GM04503 (cell line): ENCODE measurements around the gene OR10C1.

Experiments used
- DNase-seq: peaks from one replicate; pipeline ENCODE4 v3.0.0-alpha.2; 2012; ENCODE audit warnings: low read depth

OR10C1 gene

DNA sequence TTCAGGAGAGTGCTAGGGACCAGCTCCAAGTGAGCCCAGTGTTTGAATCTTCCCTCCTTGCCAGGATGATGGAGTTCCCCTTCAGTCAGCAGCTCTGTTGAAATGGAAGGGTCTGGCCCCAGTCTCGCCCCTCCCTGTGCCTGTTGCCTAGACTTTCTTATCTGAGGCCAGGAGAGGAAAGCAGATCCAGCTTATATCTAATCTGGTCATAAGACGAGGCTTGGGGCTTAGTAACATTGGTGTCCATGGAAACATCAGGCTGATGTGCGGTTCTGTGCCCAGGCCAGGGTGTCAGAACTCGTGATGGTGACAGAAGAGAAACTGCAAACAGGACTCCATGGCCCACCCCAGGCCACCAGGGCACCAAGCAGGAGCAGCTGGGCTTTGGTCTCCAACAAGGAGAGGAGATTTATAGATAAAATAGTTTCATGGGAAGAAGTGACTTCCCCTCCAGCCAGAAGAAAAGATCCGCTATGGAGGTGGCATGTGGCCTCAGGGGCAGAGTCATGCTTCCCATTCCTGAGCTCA, 38.9 kb downstream of the OR10C1 start:
- DNase-seq = no peak

DNA sequence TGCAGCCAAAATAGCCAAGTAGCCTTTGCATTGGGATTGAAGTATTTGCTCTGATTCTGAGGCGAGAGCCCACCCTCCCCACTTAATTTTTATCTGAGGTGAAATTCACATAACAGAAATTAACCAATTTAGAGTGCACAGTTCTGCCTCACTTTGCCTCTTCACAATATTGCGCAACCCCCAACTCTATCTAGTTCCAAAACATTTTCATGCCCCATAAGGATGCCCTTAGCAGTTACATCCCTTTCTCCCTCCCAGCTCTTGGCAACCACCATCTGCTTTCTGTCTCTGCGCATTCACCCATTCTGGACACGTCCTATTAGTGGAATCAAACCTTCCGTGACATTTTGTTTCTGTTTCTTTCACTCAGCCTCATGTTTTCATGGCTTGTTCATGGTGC, 39.6 kb downstream of the OR10C1 start:
- DNase-seq = no peak

DNA sequence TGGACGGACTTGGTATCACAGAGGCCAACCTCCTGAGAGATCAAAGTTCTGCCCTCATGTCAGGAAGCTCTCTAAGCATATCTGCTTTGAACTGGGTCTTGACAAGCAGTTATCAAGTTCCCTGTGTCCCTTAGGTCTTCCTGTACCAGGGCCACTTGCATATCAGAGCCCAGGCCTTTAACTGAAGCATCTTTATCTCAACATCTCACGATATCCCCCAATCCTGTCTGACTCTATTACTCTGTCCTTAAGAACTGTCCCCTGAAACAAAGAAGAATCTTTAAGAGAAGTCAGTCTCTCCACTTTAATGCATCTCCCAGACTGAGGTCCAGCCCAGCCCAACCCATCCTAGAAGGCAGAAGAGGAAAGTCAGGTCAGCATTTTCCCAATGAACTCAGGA, 40.5 kb downstream of the OR10C1 start:
- no peak for DNase-seq

DNA sequence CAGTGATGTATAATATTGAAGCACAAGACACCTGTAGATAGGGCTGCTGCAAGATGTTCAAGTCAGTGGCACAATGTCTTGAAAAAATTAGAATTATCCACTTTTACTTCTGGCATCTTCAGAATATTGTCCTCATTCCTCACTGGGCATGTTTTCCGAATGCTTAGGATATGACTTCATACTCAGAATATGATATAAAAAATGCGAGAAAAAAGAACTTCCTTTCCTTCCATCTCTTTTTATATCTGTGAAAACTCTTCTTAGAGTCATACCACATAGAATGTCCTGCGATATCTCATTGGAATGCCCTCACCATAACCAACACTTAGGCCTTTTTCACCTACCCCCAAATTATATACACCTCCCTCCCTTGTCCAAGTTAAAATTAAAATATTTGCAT, 44.1 kb downstream of the OR10C1 start:
- no peak for DNase-seq

DNA sequence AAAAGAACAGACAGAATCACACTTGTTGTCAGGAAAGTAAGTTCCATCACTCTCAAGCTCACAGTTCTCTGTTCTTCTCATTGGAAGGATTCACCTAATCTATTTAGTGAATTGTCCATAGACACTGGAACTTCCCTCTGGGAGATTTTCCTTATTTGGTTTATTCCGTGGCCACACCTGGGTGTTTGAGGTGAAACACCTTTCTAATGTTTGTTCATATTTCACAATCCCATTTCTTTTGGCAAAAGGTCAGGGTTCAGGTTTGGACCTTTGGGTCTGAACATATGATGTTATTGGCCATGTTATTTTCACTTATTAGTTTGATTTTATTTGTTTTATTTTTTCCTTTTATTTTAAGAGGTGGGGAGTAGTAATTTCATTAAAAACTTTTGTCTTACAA, 44.6 kb downstream of the OR10C1 start:
- DNase-seq = no peak

DNA sequence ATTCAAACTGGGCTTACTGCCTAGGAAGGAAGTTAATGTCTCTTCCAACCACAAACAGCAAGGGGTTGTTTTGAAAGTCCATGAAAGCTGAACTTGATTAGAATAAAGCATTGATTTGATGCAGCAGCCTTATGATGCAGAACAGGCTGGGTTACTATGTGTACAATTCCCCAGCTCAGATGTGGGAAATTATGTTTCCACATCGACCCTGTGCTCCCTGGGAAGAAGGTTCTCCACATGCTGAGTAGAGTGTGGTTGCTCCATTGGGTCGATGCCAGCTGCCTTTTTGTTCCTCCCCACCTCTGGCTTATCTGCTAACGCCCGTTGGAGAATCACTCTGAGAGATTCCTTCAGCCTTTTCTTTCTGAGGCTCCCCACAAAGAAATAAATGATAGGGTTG, 47.5 kb downstream of the OR10C1 start:
- DNase-seq = no peak

DNA sequence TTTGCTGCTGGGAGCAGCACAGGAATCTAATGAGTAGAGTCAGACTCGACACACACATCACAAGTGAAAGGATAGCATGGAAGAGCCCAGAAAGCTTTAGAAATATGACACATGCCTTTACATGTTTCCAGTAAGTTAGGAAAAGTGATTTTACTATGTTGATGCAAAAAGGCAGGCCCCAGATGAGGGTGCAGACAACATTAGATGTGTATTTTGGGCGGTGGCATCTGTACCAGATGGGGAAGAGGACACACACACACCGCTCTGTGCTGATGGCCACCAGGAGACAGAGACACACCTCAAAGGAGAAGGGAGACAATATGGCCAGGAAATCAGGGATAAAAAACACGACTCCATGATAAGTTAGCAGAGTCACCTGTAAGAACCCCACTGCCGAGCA, 48.0 kb downstream of the OR10C1 start:
- no peak for DNase-seq

DNA sequence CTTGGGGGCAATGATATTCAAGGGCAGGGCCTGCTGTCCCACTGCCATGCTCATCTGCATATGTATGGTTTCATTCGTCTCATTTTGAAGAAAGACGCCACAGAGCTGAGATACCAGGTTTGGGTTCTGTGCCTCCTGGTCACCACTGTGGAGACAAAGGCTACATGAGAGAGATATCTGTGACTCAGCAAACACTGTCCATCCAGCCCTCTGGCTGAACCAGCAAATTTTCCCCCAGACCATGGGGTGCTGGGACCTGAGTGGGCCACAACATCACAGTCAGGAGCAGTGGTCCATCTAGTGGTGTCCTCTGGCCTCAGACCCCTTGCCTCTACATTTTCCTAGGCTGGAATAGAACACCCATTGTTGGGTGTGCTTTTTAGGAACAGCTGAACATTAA, 48.6 kb downstream of the OR10C1 start, which contains the start of gene MAS1L:
Gene MAS1L, minus strand, starts transcription at position 297 of the 400 bp plus-strand sequence. Its CDS starts 54 bp downstream, at position 243.
- DNase-seq = no peak

DNA sequence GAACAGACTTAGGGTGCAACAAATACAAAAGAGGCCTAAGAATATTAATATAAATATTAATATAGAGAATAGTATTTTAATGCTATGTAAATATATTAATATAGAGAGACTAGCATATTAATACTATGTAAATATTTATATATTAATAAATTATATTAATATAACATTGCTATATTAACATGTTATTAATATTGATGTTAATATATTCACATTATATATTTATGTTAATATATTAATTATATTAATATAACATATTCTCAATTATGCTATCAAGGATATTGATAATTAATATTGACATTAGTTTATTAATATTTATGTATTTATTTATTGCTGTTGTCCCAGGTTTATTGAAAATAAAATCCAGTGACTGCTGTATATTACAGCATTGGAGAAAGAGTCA, 49.8 kb downstream of the OR10C1 start:
- DNase-seq = no peak

DNA sequence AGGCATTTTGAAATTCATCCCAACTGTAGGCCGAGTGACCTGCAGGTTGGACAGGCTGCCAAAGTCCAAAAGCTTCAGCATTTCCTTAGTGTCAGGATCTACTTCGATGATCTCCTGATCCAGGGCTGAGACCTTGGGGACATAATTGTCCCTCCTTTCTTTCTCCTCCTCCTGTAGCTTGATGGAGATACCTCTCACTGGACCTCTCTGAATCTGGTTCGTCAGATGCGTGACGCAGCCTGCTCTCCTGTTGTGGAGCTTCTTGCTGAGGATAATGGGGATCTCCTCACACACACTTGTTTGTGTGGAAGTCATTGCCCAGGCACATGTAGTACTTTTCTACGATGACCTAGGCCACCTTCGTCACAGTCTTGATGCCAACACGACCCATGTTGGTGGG, 50.2 kb downstream of the OR10C1 start:
- no peak for DNase-seq

DNA sequence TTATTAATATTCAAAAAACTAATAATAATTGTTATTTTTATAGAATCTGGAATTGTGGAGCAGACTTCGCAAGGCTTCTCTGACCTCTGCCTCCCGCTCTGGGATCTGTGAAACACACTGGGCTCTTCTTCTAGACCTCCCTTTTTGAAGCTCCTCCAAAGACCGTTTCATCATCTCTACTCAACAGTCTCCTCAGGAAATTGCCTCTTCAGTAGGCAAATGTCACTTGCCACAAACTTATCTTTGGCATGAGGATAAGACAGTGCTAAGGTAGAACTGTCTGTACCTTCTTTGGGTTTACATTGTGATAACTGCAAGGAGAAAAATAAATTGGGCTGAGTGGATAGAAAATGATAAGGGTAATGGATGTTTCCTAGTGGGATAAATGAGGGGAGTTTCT, 50.9 kb downstream of the OR10C1 start:
- no peak for DNase-seq

DNA sequence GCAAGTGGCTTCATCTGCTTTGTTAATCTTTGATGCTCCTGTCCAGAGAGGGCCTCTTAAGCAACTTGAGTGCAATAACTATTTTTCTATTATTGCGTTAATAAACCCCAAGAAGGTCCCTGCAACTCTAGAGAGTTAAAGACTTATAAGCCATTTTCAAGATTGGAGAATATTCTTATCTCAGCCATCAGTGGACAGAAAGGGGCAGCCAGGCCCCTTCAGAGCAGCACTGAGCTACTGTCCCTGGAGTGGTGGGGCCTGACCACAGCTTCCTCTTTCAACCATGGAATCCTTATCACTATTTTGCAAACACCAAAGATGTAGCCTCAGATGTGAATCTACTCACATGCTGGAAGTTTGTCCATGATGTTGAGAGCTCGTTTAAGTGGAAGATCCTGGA, 51.4 kb downstream of the OR10C1 start:
- no peak for DNase-seq
